Fibroblast of pulmonary artery (primary cell): ENCODE results near the gene MSH3.
"Not testable (repeated sequence)": the region's sequence is repeated elsewhere in the genome, so short reads cannot be mapped to it uniquely, and the experiment has no call there.

Experiments
- DNase-seq: peaks from one replicate; pipeline ENCODE4 v3.0.0-alpha.2; 2010; ENCODE audit warnings: low read depth
- H3K4me3 ChIP-seq: replicated peaks from 2 replicates; pipeline ENCODE4 v1.5.1; 2011; ENCODE audit warnings: low read depth, mild to moderate bottlenecking, control low read depth, low read length, moderate library complexity
- TF ChIP-seq, protein P1 (sequence below): IDR thresholded peaks from 2 replicates; pipeline ENCODE4 v1.5.1; 2011; ENCODE audit warnings: mild to moderate bottlenecking, control low read depth, low read length, inconsistent platforms; ENCODE audit errors: missing control alignments

Gene MSH3

DNA sequence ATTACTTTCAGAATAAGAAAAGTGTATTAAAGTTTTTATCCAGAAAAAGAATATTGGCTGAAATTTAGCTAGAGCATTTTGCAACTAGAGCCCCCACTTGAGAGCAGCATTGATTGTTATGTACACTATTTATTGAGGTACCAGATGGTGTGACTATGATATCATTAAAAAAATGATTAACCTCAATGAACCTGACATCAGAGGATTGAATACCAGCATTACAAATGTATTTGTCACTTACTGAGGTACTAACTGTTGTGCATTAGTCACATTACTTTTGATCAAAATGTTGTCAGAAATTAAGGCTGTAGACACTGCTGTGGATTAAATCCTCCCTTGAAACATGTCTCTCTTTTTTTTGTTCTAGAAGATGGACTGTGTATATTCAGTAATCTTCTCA is 128.2 kb downstream of the MSH3 start:
- DNase-seq: no peak
- H3K4me3 ChIP-seq: no peak overlapping the region
- TF ChIP-seq, protein P1, sequence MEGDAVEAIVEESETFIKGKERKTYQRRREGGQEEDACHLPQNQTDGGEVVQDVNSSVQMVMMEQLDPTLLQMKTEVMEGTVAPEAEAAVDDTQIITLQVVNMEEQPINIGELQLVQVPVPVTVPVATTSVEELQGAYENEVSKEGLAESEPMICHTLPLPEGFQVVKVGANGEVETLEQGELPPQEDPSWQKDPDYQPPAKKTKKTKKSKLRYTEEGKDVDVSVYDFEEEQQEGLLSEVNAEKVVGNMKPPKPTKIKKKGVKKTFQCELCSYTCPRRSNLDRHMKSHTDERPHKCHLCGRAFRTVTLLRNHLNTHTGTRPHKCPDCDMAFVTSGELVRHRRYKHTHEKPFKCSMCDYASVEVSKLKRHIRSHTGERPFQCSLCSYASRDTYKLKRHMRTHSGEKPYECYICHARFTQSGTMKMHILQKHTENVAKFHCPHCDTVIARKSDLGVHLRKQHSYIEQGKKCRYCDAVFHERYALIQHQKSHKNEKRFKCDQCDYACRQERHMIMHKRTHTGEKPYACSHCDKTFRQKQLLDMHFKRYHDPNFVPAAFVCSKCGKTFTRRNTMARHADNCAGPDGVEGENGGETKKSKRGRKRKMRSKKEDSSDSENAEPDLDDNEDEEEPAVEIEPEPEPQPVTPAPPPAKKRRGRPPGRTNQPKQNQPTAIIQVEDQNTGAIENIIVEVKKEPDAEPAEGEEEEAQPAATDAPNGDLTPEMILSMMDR: no peak

- not testable (repeated sequence) for H3K4me3 ChIP-seq, DNase-seq
Measured at GRCh38 chr5:80783751-80784150, 129.3 kb downstream of the MSH3 start.

DNA sequence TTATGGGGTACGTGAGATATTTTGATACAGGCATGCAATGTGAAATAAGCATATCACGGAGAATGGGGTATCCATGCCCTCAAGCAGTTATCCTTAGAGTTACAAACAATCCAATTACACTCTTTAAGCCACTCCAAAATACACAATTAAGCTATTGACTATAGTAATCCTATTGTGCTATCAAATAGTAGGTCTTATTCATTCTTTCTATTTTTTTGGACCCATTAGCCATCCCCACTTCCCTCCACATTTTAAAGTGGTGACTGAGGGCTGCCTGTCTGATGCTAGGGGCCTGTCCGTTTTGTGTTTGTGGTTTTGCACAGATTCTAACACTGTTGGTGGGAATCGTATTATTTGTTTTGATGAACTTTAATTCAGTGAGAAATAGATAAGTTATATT is 130.0 kb downstream of the MSH3 start:
- H3K4me3 ChIP-seq: no peak overlapping the region
- DNase-seq: no peak
- TF ChIP-seq, protein P1: no peak

GRCh38 chr5:80789319-80790016 is 135.0 kb downstream of the MSH3 start:
- not testable (repeated sequence) for H3K4me3 ChIP-seq, DNase-seq

DNA sequence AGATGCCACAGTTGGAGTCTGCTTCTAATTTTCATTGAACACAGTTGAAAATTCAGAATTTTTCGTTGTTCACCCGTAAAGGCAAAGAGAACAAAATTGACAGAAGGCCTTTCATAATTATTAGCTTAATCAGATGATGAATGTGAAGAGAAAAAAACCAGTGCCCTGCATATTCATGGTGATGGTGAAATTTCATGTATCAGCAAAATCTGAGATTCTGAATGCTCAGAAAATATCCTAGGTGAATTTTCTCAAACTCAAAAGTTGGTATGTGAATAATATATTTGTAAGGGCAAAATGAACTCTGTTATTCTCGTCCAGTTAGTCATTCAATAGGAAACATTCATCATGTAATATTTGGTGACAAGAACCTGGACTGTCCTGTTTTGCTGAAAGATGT is 136.2 kb downstream of the MSH3 start:
- no peak for DNase-seq
- H3K4me3 ChIP-seq: no peak overlapping the region
- TF ChIP-seq, protein P1: no peak

DNA sequence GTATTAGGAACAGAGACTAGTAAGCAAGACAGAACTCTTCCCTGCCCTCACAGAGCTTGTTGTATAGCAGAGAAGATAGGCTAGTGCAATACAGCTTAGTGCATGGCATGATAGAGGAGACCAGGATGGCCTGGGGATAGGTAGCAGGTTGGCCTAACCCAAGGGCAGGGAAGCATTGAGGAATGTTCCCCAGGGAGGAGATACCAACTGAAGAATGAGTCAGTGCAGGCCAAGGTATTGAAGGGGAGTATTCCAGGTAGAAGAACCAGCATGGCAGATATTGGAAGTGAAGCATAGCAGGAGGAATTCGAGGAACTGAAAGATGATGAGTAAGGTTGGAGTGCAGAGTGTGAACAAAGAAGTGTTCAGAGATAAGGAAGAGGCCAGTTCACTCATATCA is 138.9 kb downstream of the MSH3 start:
- TF ChIP-seq, protein P1: no peak
- no peak overlapping the region for H3K4me3 ChIP-seq
- DNase-seq: no peak

- TF ChIP-seq, protein P1: no peak
Measured at GRCh38 chr5:80796846-80797245, 142.4 kb downstream of the MSH3 start.

DNA sequence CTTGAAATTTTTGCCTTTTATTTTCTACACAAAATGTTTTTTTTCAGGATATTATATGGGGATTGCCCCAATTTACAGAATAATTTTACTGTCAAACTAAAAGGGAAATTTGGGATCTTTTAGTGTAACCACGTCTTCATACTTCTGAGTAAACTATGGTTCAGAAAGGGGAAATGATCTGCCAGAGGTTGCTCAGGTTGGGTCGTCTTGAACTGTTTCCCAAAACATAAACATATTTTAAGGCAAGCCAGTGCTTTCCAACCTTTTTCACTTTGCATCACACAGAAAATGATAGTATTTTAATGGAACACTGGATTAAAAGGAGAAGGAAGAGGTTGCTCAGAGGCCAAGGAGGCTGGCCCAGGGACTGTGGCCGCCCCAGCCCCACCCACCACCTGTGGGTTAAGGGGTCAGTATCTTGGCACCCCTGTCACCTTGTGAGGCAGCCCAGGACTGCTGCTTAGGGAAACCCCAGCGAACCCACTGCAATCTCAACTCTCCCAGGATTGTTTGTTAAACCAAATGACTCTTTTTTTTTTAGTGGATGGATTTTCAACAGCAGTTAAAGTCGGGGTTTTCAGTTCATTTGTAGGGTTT is 143.1 kb downstream of the MSH3 start:
- DNase-seq: no peak
- TF ChIP-seq, protein P1: no peak
- H3K4me3 ChIP-seq: no peak overlapping the region

More at GRCh38 chr5:80796846-80797245, 142.4 kb downstream of the MSH3 start:
- DNase-seq: no peak
- no peak overlapping the region for H3K4me3 ChIP-seq
